GM19397 (cell line): ENCODE measurements around the gene YY1AP1.
"Not testable (repeated sequence)": the region's sequence is repeated elsewhere in the genome, so short reads cannot be mapped to it uniquely, and the experiment has no call there.

Experiments used
- ATAC-seq: cut with Tn5 transposase; IDR thresholded peaks from one replicate; pipeline ENCODE4 v1.9.1; 2021; ENCODE audit warnings: mild to moderate bottlenecking, moderate library complexity; ENCODE audit not compliant: unreplicated experiment

Gene YY1AP1

GRCh38 chr1:155697046-155697445 is 8.5 kb upstream of the YY1AP1 start:
- ATAC-seq, result no peak

DNA sequence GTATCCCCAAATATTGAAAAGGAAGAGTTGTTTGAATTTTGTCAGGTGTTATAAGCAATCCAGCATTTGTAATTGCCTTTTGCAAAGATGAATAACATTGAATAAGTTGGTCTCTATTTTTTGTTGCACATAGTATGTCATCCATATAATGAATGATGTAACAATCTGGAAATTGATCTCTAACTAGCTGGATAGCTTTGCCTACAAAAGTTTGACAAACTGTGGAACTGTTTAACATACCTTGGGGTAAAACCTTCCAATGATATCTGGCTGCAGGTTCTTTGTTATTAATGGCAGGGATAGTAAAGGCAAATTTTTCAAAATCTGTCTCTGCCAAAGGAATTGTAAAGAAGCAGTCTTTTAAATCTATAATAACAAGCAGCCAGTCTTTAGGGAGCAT is 8.0 kb upstream of the YY1AP1 start:
- no peak for ATAC-seq

- no peak for ATAC-seq
Measured at GRCh38 chr1:155695608-155696007, 7.0 kb upstream of the YY1AP1 start.

DNA sequence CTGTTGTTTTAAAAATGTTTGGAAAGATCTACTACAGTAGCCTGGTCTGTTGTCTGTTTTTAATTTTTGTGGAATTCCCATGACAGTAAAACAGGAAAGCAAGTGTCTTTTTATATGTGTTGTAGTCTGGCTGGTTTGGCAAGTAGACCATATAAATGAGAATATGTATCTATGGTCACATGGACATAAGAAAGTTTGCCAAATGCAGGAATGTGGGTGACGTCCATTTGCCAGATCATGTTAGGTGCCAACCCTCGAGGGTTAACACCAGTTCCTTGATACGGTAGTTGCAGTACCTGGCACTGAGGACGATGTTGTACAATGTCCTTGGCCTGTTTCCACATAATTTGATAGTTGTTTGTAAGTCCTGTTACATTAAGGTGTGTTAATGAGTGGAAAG is 6.5 kb upstream of the YY1AP1 start:
- ATAC-seq, result no peak

GRCh38 chr1:155694167-155694566 is 5.6 kb upstream of the YY1AP1 start:
- no peak for ATAC-seq

DNA sequence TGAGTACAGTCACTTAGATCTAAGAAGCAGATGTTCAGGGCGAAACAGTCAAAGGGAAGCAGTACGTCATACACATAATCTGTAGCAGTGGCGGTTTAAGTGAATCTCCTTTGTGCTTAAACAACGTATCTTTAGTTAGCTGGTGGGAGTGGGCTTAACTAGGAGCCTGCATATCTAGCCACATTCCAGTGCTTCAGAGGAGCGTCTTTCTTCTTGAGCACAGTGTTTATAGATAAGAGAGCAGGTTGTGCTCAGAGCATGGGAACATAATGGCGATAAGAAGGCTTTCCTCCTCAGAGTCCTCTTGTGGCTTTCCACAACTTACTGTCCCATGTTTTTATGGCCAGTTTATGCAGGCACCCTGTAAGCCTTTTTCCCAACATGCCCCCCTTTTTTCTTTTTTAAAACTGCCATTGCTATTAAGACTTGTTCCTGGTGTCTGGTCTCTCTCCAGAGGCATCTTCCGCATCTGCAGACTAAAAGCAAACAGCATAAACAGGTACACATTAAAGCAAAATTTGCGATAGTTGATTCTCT is 3.5 kb upstream of the YY1AP1 start:
- ATAC-seq, result no peak

DNA sequence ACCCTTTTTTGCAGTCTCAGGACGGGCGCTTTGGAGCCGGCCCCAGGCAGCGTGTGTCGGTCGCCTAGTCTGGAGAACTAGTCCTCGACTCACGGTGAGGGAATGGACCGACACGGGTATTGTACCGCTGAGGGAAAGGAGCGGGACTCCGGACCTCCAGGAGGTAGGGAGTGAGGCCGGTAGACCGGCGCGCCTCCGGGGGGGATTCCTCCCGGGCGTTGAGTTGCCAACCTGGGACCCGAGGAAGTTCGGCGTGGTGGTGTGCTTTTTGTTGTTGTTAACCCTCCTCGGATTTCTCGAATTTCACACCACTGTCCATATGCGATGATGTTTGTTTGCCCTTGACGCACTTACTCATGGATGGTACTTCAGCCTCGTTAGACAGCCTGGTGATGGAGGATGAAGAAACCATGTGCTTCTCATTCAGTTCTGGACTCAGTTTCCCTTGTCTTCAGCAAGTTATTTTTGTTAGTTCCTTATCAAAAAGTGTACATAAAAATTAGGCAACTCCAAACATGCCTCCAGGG is 570 bp upstream of the YY1AP1 start, which contains the start of gene DAP3:
Gene DAP3 (plus strand): TSS at position 11 of the 527 bp plus-strand sequence. CDS start 20,689 bp downstream, outside the sequence.
- not testable (repeated sequence) for ATAC-seq

DNA sequence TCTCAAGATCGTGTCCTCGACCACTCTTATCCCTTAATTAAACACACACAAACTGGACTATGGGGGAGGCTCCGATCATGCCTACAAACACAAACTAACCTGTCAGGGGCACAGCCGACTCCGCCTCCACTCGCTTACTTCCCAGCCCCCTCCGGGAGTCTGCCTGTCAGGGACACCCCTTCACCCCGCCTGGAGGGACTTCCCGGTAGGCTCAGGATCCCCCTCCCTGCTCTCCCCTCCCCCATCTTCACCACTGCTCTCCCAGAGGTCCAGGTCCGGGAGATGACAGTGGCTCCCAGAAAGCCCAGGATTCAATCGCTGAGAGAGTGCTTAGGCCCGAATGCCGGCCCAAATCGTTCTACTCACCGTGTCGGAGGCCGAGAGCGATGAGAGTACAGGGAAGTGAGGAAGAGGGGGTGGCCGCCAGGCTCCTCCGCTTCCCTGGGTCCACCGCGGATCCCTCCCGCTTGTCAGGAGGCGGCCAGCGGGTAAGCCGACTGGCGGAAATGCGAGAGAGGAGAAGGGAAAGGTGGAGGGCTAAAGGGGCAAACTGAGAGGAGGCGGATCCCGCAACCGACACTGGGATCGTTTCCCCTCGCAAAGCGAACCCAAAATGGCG is 760 bp downstream of the YY1AP1 start:
- peak; percentile 4 for ATAC-seq

GRCh38 chr1:155681776-155682175 is 6.8 kb downstream of the YY1AP1 start:
- no peak for ATAC-seq

GRCh38 chr1:155680531-155680930 is 8.0 kb downstream of the YY1AP1 start:
- no peak for ATAC-seq

DNA sequence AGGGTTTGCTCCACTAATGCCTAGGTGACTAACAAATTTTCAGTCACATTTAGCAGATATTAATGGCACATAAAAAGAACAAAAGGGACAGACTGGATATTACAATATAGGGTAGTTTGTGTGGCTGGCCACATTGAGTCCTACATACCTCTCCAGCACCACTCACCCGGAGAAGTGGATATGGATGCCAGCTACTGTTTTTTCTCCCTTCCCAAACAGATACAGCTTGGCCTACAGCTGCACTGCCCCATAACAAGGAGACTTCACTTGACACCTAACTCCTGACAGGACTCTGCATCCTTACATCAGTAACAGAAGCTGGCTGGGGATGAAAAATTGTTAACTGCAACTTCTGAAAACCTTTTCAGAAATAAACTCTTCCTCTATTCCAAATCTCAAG is 9.6 kb downstream of the YY1AP1 start:
- ATAC-seq, result not testable (repeated sequence)

DNA sequence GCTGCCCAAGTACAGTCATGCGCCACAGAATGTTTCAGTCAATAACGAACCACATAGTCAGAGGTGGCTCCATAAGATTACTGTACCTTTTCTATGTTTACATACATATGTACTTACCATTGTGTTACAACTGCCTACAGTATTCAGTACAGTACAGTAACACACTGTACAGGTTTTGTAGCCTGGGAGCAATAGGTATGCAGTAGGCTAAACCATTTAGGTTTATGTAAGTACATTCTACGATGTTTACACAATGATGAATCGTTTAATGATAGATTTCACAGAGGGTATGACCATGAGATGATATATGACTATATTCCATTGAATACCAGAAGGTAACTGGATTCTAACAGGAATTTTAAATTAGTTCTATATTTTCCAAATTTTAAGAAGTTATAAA is 10.5 kb downstream of the YY1AP1 start:
- ATAC-seq, result no peak

DNA sequence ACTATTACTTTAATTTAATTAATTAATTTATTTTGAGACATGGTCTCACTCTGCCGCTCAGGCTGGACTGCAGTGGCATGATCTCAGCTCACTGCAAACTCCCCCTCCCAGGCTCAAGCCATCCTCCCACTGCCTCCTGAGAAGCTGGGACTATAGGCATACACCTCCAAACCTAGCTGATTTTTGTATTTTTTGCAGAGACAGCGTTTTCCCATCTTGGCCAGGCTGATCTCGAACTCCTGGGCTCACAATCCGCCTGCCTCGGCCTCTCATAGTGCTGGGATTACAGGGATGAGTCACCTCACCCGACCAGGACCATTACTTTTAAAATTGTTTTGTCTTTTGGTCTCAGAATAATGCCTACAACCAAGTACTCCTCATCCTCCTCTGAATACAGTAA is 15.6 kb downstream of the YY1AP1 start:
- no peak for ATAC-seq

- no peak for ATAC-seq
Measured at GRCh38 chr1:155671750-155672149, 16.8 kb downstream of the YY1AP1 start.

DNA sequence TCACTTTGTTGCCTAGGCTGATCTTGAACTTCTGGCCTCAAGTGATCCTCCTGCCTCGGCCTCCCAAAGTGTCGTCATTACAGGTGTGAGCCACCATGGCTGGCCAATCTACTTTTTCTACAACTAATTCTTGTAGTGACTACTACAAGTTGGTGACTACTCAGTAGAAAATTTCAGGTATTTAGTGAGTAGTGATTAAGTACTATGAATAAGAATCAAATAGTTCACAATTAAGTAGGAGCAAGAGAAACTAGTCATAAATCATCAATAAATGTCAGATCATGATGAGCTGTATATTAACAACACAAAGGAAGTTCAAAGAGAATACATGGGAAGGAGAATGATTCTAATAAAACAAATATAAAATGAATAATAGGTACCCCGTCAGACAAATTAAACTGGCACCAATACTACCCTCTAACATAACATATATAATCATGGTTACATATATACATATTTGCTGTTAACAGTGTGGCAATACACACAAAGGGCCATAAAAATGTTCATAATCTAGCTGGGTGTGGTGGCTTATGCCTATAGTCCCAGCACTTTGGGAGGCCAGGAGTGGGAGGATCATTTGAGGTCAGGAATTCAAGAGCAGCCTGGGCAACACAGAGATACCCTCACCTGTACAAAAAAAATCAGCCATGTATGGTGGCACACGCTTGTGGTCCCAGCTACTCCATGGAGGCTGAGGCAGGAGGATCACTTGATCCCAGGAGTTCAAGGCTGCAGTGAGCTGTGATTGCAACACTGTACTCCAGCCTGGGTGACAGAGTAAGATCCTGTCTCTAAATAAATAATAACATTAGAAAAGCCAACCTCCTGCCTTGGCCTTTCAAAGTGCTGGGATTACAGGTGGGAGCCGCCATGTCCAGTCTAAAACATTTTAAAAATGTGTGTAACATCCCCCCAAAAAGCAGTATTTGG is 19.1 kb downstream of the YY1AP1 start:
- no peak for ATAC-seq

DNA sequence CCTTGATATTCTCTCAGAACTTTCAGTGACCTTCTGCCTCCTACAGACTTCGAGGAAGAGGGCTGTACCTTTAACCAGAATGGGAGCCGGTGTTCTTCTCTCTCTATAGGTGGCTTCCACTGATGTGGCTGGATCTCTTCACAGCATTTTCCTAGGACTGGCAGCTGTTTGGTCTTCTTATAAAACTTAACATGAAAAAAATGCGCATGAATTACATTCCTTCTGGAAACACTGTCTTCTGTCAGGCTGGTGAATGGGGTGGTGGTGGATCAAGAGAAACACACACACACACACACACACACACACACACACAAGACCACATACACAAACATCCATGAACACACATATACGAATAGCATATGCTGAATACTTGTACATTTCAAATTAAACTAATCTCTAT is 27.3 kb downstream of the YY1AP1 start:
- ATAC-seq, result not testable (repeated sequence)

DNA sequence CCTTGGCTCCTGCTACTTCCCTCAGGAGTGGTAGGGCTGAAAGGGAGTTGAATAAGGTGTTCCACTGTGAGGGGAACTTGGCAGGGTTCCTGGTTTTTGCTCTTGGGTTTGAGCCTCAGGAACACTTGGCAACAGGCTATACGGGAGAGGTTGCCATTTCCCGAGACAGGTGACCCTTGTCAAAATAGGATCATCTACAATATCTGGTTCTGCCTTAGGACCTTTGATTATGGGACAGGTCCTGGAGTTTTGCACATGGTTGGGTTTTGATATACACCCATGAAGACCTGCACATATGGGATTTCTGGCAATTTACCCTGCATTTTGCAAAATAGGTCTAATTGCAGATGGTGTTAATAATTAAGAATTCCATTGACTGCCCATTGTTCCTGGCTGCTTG is 31.1 kb downstream of the YY1AP1 start:
- no peak for ATAC-seq

GRCh38 chr1:155652951-155653350 is 35.6 kb downstream of the YY1AP1 start:
- no peak for ATAC-seq

GRCh38 chr1:155651861-155652661 is 36.5 kb downstream of the YY1AP1 start:
- no peak for ATAC-seq

- no peak for ATAC-seq
Measured at GRCh38 chr1:155650231-155650757, 38.3 kb downstream of the YY1AP1 start.

GRCh38 chr1:155649676-155650075 is 38.9 kb downstream of the YY1AP1 start:
- no peak for ATAC-seq
